GM13976 (cell line): ENCODE results near the gene CCDC148.

Experiments used
- DNase-seq: peaks from one replicate; pipeline ENCODE4 v3.0.0; 2012; ENCODE audit warnings: low spot score
- CTCF ChIP-seq: IDR thresholded peaks from 2 replicates; pipeline ENCODE4 v1.5.1; 2012; ENCODE audit warnings: borderline replicate concordance, mild to moderate bottlenecking; ENCODE audit not compliant: insufficient read depth; ENCODE audit errors: extremely low read depth, missing control alignments, control extremely low read depth
- in situ Hi-C: fragments of 300-500 bp; cut with MboI; formaldehyde crosslinking; loops from one replicate; pipeline ENCODE4 v1.12.0; 2022; ENCODE audit warnings: low sequenced_read_pairs, mixed read lengths, inconsistent platforms; ENCODE audit not compliant: unreplicated experiment

CCDC148 gene

GRCh38 chr2:158131483-158131912 lies 325.1 kb downstream of the CCDC148 start:
- DNase-seq: no peak
- no peak for TF ChIP-seq CTCF
- in situ Hi-C loops: no loop called here

- in situ Hi-C loops: no loop called here
- DNase-seq: no peak
- no peak for TF ChIP-seq CTCF
Measured at GRCh38 chr2:158130832-158131473, 325.6 kb downstream of the CCDC148 start.

DNA sequence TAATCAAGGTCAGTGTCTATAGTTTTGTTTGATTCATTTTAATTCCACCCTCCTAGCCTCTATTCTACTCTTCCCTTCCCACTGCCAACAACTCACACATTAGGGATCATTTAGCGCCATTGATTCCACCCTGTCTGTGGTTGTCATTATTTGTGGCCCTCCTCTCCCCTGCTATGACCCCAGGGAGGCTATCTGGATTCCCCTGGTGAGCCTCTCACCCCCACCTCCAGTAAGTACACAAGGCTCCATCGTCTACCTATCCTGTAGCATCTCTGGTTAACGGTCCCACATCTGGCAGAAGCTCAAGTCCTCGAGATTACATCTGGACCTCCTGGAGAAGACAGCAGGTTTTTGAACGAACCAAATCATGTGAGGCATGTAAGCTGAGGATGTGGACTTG lies 327.5 kb downstream of the CCDC148 start:
- no peak for TF ChIP-seq CTCF
- DNase-seq: no peak
- in situ Hi-C loops: no loop called here

- in situ Hi-C loops: no loop called here
- DNase-seq: no peak
- no peak for TF ChIP-seq CTCF
Measured at GRCh38 chr2:158128168-158128973, 328.2 kb downstream of the CCDC148 start.

DNA sequence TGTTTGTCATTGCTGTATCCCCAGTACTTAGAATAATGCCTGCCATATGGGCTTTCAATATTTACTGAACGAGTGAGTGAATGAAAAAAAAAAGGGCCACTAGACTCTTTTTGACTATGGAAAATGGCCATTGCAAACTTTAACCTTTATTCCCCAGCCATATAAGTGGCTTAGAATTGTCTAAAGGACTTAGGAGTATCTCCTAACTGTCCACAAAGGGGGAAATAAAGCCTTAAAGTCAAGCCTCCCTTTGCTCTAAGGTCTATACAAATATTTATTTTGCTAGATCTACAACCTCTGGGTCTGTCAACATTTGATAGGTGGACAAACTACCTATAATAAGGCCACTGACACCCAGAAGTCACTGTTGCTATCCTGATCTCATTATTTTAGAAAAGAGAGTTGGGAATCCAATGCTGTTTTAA lies 329.2 kb downstream of the CCDC148 start:
- DNase-seq: no peak
- in situ Hi-C loops: no loop called here
- no peak for TF ChIP-seq CTCF

GRCh38 chr2:158125756-158126498 lies 330.6 kb downstream of the CCDC148 start:
- in situ Hi-C loops: no loop called here
- DNase-seq: no peak
- TF ChIP-seq CTCF: no peak
